Measurements from ENCODE around the gene ESR2.

DNA sequence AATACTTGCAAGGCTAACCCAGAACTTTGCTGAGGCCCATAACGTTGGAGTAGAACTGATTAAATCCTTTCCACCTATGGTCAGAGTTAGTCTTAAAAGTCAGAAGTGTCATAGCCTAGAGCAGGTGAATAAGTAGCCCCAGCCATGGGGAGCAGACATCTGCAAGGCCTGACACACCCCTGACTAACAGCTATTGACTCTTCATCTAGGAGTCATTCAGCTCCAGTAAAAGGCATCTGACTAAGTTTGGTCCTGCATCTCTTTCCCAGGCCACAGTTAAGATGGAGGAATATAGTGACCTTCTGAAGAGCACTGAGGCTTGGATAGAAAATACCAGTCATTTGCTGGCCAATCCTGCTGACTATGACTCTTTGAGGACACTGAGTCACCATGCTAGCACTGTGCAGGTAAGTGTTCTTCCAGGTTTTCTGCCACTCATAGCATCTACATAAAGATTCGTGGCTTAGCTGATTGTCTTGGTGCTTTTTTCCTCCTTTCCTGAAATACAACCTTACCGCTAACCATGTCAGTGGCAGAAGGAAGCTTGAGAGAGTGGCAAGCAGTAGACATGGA lies 212.9 kb downstream of the ESR2 start:
- TF ChIP-seq CTCF (IDR thresholded peaks at IDR 0.05; ENCODE audit: low read depth, low read length, poor library complexity, severe bottlenecking), result no peak
- no peak for TF ChIP-seq EZH2phosphoT487 (IDR thresholded peaks at IDR 0.05; ENCODE audit: borderline replicate concordance, low read length)

Measured in DOHH2 (cell line).